Smooth muscle cell of the brain vasculature (primary cell): ENCODE measurements around the gene NDUFV2.
A peak's percentile ranks its signal among the peaks of the same experiment; 100 is the strongest.
"Not testable (repeated sequence)": the region's sequence is repeated elsewhere in the genome, so short reads cannot be mapped to it uniquely, and the experiment has no call there.

Source experiments
- DNase-seq: peaks from one replicate; pipeline ENCODE4 v3.0.0-alpha.2; 2012; ENCODE audit warnings: low read depth, low spot score

NDUFV2 gene

DNA sequence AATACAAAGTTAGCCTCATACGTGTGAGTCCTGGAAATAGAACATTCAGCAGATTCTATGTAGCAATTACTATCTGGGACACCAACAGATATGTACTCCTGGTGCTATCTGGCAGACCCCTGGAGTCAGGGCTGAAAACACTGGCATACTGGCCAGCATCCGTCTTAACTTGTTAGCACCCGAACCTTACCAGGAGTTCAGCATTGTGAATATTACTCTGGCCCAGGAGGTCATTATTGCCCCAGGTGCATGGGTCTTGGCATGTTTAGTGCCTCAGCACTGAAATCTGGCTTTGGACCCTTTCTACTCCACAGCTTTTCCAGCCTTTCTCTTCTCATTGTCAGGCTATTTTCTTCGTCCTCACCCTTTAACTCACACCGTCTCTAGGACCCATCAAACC lies 11.9 kb upstream of the NDUFV2 start:
- no peak for DNase-seq

- no peak for DNase-seq
Measured at GRCh38 chr18:9091066-9091476, 11.4 kb upstream of the NDUFV2 start.

- DNase-seq: no peak
Measured at GRCh38 chr18:9092665-9093064, 9.8 kb upstream of the NDUFV2 start.

GRCh38 chr18:9093109-9093508 lies 9.4 kb upstream of the NDUFV2 start:
- not testable (repeated sequence) for DNase-seq

GRCh38 chr18:9094307-9095226 lies 7.9 kb upstream of the NDUFV2 start:
- DNase-seq: peak; percentile 60

- DNase-seq: no peak
Measured at GRCh38 chr18:9095297-9096006, 7.0 kb upstream of the NDUFV2 start.

- DNase-seq: no peak
Measured at GRCh38 chr18:9096007-9096371, 6.5 kb upstream of the NDUFV2 start.

- no peak for DNase-seq
Measured at GRCh38 chr18:9096685-9097084, 5.8 kb upstream of the NDUFV2 start.

GRCh38 chr18:9097349-9097748 lies 5.2 kb upstream of the NDUFV2 start:
- DNase-seq: no peak

- DNase-seq: no peak
Measured at GRCh38 chr18:9100796-9101195, 1.7 kb upstream of the NDUFV2 start.

GRCh38 chr18:9101730-9102507 lies 580 bp upstream of the NDUFV2 start:
- no peak for DNase-seq

DNA sequence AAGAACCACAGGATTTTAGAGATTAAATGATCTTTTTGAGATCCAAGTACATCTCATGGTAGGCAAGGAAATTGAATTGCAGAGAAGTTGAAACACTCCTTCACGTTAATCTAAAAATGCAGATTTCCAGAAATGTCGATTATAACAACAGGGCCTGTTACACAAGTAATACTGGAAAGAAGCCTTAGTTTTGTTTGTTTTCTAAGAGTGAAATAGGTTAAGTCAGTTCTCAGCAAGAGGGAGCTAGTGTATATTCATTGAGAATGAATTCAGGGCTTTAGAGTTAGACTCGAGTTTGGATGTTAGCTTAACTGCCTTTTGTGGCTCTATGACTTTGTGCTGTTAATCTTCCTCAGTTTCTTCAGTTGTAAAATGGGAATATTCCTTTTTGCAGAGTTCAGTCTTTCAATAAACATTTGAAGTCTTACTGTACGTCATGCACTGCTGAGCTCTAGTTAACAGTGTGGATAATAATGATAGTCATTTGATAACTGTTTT lies 926 bp downstream of the NDUFV2 start:
- DNase-seq: no peak

DNA sequence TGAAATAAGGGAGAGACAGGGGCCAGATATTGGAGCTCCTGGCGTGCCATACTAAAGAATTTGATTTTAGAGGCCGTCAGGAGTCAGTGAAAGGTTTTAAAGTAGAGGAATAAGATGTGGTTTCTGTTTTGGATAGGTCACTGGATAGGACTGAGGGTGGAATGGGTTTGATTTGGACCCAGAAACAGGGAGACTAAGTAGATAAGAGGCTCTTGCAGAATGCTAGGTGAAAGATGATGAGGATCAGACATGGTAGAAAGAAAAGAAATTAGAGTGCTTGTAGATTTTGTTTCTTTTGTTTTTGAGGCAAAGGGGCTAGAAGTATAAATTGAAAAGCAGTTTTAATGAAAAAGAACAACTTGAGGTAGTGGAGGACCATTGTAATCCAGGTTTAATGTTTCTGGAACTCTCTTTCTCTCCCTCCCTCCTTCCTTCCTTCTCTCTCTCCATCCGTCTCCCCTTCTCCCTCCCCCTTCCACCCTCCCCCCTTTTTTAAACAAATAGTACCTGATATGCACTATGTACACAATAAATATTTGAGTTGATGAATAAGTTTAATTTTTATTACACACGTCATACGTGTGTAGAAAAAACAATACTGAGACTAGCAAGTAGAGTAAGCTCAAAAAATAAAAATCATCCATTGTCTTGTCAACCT lies 1.9 kb downstream of the NDUFV2 start:
- no peak for DNase-seq

- DNase-seq: no peak
Measured at GRCh38 chr18:9105420-9105819, 2.9 kb downstream of the NDUFV2 start.

DNA sequence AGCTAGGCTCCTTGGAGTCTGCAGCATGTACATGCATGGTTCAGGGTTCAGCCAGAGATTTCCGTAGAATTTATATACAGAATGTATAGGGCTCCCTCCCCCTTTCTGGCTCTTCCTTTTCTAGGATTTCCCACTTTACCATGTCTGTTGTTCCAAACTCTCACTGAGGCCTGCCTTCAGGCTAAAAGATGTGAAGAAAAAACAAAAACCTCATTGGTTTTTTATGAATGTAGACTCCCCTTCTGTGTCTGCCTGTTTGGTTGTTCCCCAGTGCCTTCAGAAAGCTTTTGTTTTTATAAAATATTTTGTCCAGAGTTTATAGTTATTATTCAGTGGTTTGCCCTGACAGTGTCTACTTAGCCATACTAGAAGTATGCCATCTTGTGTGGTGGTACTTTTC lies 3.6 kb downstream of the NDUFV2 start:
- no peak for DNase-seq

DNA sequence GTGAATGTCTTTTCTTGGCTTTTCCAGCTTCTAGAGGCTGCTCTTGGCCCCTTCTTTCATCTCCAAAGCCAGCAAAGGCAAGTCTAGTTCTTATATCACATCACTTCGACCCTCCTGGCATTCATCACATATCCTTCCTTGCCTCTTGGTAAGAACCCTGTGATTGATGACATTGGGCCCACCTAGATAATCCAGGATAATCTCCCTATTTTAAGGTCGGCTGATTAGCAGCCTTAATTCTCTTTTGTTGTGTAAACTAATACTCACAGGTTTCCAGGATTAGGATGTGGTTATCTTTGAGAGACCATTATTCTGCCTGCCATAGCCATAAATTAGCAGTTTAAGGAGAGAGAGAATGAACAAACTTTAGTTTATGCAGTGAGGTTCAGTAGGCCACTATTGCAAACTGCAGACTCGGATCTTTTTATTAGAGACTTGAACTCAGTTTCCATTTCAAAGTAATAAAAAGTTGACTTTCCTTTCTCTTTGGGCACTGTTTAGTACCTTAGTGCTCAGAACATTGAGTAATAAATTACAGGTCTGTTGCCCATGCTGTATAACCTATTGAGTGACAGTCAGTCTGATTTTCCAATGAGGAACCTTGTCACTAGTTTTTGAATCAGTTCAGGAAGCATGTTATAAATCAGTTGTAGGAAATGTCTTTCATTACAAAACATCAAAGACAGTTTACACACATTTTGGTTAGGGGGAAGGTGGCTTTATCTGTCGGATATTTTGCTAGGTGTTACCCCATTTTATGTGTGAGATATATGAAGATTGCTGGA lies 4.5 kb downstream of the NDUFV2 start:
- no peak for DNase-seq

DNA sequence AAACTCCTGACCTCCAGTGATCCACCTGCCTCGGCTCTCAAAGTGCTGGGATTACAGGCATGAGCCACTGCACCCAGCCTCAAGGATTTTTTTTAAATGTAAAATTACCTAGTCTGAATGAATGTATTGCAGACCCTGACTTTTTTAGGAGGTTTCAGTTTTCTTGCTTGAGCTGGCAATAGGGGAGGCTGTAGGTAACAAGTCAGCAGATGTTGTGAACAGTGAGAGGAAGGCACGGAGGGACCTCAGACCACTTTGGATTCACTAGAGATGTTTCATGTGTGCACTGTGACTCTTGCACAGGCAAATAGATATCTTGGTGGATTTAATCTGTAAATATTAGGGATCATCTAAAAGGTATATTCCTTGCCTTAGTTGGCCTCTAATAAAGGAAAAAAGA lies 6.4 kb downstream of the NDUFV2 start:
- DNase-seq: no peak

- DNase-seq: no peak
Measured at GRCh38 chr18:9109523-9109922, 7.0 kb downstream of the NDUFV2 start.

DNA sequence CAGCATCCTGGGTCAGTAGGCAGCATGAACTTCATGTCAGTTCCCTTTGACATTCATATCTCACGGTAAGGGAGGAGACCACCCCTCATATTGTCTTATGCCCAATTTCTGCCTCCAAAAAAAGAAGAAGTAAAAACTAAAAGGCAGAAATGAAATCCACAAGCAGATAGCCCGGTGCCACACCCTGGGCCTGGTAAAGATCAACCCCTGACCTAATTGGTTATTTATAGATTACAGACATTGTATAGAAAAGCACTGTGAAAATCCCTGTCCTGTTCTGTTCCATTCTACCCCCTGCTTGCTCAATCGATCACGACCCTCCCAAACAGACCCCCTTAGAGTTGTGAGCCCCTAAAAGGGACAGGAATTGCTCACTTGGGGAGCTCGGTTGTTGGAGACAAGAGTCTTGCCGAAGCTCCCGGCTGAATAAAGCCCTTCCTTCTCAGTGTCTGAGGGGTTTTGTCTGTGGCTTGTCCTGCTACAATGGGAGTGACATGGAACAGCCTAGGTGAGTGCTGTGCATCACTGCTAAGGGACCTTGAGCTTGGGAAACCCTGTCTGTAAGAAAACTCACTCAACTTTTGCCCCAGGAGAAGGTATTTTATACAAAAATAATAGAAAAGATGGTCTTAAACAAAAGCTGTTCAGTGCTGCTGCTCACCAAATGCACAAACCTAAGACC lies 11.1 kb downstream of the NDUFV2 start:
- no peak for DNase-seq

DNA sequence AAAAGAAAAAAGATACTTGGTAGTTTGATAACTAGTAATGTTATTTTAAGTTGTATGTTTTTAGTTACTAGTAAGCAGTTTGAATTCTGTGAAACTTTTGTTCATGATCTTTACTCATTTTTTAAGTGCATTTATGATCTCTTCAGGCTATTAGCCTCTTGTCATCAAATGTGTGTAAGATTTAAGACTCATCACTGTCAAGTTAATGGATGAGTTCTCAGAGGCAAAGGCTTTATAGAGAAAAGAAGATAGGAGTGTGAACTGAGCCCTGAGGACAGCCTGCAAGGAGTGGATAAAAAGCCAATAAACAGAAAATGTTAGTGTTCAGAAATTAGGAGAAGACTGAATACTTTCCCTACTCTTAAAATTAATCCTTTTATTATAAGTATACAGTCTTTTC lies 13.5 kb downstream of the NDUFV2 start:
- DNase-seq: no peak
